ENCODE data around the gene SLFN13. TPM values are rescaled to one million over a fixed set of nuclear protein-coding genes. Genes with fewer than 3 reads are reported as not detected.
"Not testable (repeated sequence)": the region's sequence is repeated elsewhere in the genome, so short reads cannot be mapped to it uniquely, and the experiment has no call there.

Gene SLFN13
- total RNA-seq, 4 donors from 2014 or later, result 2.3 to 23.6 (median 4.9) TPM

DNA sequence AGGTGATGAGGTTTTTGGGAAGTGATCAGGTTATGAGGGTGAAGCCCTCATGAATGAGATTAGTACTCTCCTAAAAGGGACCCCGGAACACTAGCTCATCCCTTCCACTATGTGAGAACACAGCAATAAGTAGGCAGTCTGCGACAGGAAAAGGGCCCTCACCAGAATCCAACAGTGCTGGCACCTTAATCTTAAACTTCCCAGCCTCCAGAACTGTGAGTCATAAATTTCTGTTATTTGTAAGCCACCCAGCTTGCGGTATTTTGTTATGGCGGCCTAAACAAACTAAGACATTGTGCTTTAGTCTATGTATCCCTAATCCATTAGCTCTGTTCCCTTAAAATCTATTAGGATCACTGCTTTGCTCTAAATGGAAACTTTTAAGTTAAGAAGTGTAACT lies 24.8 kb downstream of the SLFN13 start:
- Histone ChIP-seq H3K4me1 (no peaks in the 10 kb centered on the region), H3K9me3 (no peaks in the 10 kb centered on the region), H3K36me3 (peaks cover 0 to 37% (median 0%) of the 10 kb centered on the region in 3 donors), H3K27ac (no peak overlapping the region), H3K4me3 (no peak overlapping the region), H3K27me3 (no peaks in the 10 kb centered on the region)
- 85 to 86% methylated on average over 4 of the region's 4 CpGs for WGBS, 2 donors
- TF ChIP-seq POLR2A (IDR thresholded peaks at IDR 0.05) (no peak), EP300 (IDR thresholded peaks at IDR 0.05) (no peak)
- TF ChIP-seq, protein P1, sequence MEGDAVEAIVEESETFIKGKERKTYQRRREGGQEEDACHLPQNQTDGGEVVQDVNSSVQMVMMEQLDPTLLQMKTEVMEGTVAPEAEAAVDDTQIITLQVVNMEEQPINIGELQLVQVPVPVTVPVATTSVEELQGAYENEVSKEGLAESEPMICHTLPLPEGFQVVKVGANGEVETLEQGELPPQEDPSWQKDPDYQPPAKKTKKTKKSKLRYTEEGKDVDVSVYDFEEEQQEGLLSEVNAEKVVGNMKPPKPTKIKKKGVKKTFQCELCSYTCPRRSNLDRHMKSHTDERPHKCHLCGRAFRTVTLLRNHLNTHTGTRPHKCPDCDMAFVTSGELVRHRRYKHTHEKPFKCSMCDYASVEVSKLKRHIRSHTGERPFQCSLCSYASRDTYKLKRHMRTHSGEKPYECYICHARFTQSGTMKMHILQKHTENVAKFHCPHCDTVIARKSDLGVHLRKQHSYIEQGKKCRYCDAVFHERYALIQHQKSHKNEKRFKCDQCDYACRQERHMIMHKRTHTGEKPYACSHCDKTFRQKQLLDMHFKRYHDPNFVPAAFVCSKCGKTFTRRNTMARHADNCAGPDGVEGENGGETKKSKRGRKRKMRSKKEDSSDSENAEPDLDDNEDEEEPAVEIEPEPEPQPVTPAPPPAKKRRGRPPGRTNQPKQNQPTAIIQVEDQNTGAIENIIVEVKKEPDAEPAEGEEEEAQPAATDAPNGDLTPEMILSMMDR (IDR thresholded peaks at IDR 0.05), result no peak
- DNase-seq (ENCODE audit: low spot score in 2 of 2), result no peak

DNA sequence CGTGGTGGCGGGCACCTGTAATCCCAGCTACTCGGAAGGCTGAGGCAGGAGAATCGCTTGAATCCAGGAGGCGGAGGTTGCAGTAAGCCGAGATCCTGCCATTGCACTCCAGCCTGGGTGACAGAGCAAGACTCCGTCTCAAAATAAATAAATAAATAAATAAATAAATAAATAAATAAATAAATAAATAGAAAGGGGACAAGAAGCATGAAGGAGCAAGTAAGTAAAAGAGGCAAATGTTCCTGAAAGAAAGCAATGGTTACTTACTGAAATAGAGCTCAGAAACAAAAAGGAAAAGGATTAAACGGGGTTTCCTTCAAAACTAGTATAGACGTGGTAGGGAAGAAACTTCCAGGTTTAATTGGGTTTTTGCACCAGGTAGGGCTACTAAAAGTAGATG lies 27.5 kb downstream of the SLFN13 start:
- H3K36me3 ChIP-seq, result peaks cover 0 to 64% (median 0%) of the 10 kb centered on the region in 3 donors
- H3K27me3 ChIP-seq; H3K9me3 ChIP-seq; DNase-seq (ENCODE audit: low spot score in 2 of 2); H3K27ac ChIP-seq; H3K4me1 ChIP-seq; H3K4me3 ChIP-seq: not testable (repeated sequence)
- WGBS, 2 donors, result 93 to 96% methylated on average over 9 of the region's 9 CpGs

DNA sequence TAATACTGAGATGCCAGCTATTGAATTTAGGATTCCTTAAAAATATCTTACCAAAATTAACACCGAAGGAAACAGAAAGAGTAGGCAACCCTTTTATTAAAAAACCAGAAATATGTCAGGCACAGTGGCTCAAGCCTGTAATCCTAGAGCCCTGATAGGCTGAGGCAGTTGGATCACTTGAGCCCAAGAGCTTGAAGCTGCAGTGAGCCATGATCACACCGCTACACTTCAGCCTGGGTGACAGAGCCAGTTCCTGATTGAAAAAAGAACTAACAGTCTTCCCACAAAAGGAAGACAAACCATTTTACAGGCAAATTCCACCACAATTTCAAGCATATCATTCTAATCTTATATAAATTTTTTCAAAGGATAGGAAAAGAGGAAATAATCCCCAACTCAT lies 31.9 kb downstream of the SLFN13 start:
- H3K27ac ChIP-seq, result no peak overlapping the region
- H3K36me3 ChIP-seq, result peaks cover 0 to 85% (median 0%) of the 10 kb centered on the region in 3 donors
- 91 to 98% methylated on average over 2 of the region's 2 CpGs for WGBS, 2 donors
- H3K4me3 ChIP-seq, result no peak overlapping the region
- H3K9me3 ChIP-seq, result peaks cover 0 to 14% (median 5%) of the 10 kb centered on the region in 4 donors
- no peaks in the 10 kb centered on the region for H3K27me3 ChIP-seq
- DNase-seq (ENCODE audit: low spot score in 2 of 2), result no peak
- no peak for TF ChIP-seq EP300 (IDR thresholded peaks at IDR 0.05)
- no peaks in the 10 kb centered on the region for H3K4me1 ChIP-seq

DNA sequence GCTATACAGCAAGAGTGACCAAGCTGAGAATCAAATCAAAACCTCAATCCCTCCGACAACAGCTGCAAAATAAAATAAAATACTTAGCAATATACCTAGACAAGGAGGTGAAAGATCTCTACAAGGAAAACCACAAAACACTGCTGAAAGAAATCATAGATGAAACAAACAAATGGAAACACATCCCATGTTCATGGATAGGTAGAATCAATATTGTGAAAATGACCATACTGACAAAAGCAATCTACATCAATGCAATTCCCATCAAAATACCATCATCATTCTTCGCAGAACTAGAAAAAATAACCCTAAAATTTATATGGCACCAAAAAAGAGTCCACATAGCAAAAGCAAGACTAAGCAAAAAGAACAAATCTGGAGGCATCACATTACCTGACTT lies 33.9 kb downstream of the SLFN13 start:
- 100% methylated on average over 2 of the region's 2 CpGs for WGBS, 2 donors
- H3K27ac ChIP-seq; DNase-seq (ENCODE audit: low spot score in 2 of 2); H3K4me3 ChIP-seq; H3K27me3 ChIP-seq; H3K4me1 ChIP-seq: not testable (repeated sequence)
- Histone ChIP-seq H3K9me3 (peaks cover 0 to 14% (median 5%) of the 10 kb centered on the region in 4 donors), H3K36me3 (peaks cover 0 to 89% (median 0%) of the 10 kb centered on the region in 3 donors)

DNA sequence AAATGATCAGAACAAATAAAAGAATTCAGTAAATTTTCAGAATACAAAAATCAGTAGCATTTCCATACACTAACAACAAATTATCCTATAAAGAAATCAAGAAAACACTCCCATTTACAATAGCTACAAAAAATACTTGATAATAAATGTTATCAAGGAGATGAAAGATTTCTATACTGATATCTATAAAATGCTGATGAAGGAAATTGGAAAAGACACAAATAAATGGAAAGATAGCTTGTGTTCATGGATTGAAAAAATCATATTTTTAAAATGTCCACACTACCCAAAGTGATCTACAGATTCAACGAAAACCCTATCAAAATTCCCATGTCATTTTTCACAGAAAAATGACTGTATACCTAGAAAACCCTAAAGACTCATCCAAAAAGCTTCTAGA lies 34.3 kb downstream of the SLFN13 start:
- TF ChIP-seq EP300 (IDR thresholded peaks at IDR 0.05) (no peak), POLR2A (IDR thresholded peaks at IDR 0.05) (no peak)
- TF ChIP-seq, protein P1 (IDR thresholded peaks at IDR 0.05), result no peak
- Histone ChIP-seq H3K27ac (no peak overlapping the region), H3K4me1 (no peaks in the 10 kb centered on the region), H3K9me3 (peaks cover 0 to 14% (median 5%) of the 10 kb centered on the region in 4 donors), H3K4me3 (no peak overlapping the region), H3K27me3 (no peaks in the 10 kb centered on the region), H3K36me3 (peaks cover 0 to 89% (median 0%) of the 10 kb centered on the region in 3 donors)
- WGBS, 2 donors, result 95 to 98% methylated on average over 1 of the region's 1 CpG
- no peak for DNase-seq (ENCODE audit: low spot score in 2 of 2)

DNA sequence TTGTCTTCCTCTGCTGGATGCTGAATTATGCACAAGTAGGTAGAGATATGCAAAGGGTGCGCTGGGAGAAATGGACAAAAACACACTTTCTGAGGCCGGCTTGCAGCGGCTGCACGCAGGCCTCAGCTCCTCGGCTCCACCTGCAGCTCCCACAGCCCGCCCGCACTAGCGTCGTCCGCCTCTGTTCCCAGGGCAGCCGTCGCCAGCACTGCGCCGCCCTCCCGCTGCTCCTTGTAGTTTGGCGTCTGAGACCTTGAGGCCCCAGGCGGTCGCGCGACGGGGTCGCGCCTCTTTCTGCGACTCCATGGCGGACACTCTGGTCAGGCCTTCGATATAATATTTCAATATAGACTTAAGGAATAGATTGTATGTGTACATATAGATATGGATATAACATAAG lies 41.0 kb downstream of the SLFN13 start:
- H3K36me3 ChIP-seq, result peaks cover 0 to 57% (median 0%) of the 10 kb centered on the region in 3 donors
- TF ChIP-seq POLR2A (IDR thresholded peaks at IDR 0.05) (no peak), EP300 (IDR thresholded peaks at IDR 0.05) (no peak)
- TF ChIP-seq, protein P1 (IDR thresholded peaks at IDR 0.05), result no peak

DNA sequence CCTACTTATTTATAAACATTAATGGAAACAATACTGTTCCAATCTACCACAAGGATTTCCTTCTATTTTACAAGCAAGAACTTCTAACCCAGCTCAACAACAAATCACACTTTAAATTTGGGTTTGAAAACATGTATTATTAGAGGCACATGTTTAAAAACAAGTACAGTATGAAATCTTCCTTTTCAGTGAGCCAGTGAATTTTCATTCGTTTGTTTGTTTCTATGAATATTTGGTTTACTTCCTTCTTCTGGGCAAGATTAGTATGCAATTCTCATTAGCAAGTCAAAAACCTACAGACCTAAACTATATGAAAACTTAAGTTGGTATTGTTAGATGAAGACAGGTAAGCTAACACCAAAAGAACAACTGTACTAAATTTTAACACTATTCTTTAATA lies 42.0 kb downstream of the SLFN13 start:
- H3K27me3 ChIP-seq, result no peaks in the 10 kb centered on the region
- DNase-seq (ENCODE audit: low spot score in 2 of 2), result no peak
- 79 to 87% methylated on average over 1 of the region's 1 CpG for WGBS, 2 donors
- no peak overlapping the region for H3K27ac ChIP-seq
- no peaks in the 10 kb centered on the region for H3K9me3 ChIP-seq
- no peak for TF ChIP-seq POLR2A (IDR thresholded peaks at IDR 0.05)
- TF ChIP-seq, protein P1 (IDR thresholded peaks at IDR 0.05), result no peak
- no peak for TF ChIP-seq EP300 (IDR thresholded peaks at IDR 0.05)
- H3K4me1 ChIP-seq, result no peaks in the 10 kb centered on the region
- peaks cover 0 to 54% (median 0%) of the 10 kb centered on the region in 3 donors for H3K36me3 ChIP-seq
- no peak overlapping the region for H3K4me3 ChIP-seq

More for the DNA sequence above, 41.0 kb downstream of the SLFN13 start:
- no peak overlapping the region for H3K27ac ChIP-seq
- no peaks in the 10 kb centered on the region for H3K4me1 ChIP-seq
- H3K27me3 ChIP-seq, result no peaks in the 10 kb centered on the region
- no peaks in the 10 kb centered on the region for H3K9me3 ChIP-seq
- DNase-seq (ENCODE audit: low spot score in 2 of 2), result no peak
- 89 to 91% methylated on average over 26 of the region's 26 CpGs for WGBS, 2 donors
- no peak overlapping the region for H3K4me3 ChIP-seq

All from tibial nerve (tissue), 4 donors.